Measurements from ENCODE around the gene RAB37. TPM values are rescaled to one million over a fixed set of nuclear protein-coding genes. Genes with fewer than 3 reads are reported as not detected.

The RAB37 gene
- total RNA-seq, 2 donors from 2014 or later = 0.66 to 0.78 TPM

DNA sequence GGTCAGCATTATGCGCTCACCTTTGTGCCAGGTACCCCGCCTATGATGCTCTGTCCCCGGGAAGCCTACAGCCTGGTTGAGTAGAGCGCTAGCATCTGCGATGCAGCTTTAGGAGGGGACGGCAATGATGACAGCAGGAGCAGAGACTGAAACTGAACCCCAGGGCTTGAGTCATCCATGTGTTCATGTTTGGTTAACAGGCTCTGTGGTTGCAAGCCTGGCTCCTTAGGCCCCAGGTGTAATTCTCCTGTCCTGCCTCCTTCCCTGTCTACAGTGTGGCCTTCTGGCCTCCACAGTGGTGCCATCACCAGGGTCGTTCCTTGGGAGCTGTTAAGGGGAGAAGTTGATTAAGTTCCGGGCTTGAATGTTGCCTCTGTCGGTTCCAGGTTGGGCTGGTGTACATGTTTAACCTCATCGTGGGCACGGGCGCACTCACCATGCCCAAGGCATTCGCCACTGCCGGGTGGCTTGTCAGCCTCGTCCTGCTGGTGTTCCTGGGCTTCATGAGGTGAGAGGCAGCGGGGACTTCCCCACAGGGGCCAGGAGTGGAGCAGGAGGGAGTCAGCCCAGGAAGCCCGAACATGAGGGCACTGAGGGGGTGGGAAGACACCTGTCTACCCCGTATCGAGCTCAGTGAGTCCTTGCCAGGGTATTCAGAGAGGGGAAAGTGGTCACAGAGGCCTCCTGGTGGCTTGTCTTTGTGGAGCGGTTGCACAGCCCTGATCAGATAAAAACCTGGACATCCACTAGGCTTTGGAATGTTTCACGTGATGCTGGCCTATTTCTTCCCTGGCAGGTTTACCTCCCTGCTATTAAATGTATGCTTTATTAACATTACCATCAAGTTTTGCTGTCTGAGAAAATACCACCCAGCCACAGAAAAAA lies 48.3 kb downstream of the RAB37 start:
- Histone ChIP-seq H3K4me1 (no peaks in the 10 kb centered on the region), H3K9me3 (no peaks in the 10 kb centered on the region), H3K4me3 (no peak overlapping the region), H3K36me3 (replicated peaks in 1 of 2; ENCODE audit: insufficient read depth in 1 of 2, low read depth in 2 of 2) (peaks cover 0 to 4% of the 10 kb centered on the region in 2 donors), H3K27ac (no peak overlapping the region), H3K27me3 (no peaks in the 10 kb centered on the region)
- ATAC-seq (no peak), DNase-seq (no peak)
- WGBS, 2 donors = 79 to 91% methylated on average over 21 of the region's 21 CpGs
- no peak for TF ChIP-seq CTCF (IDR thresholded peaks at IDR 0.05)
- no peak for TF ChIP-seq POLR2A (IDR thresholded peaks at IDR 0.05)
- intact Hi-C loops (cut with DNase I) = no loop called here

DNA sequence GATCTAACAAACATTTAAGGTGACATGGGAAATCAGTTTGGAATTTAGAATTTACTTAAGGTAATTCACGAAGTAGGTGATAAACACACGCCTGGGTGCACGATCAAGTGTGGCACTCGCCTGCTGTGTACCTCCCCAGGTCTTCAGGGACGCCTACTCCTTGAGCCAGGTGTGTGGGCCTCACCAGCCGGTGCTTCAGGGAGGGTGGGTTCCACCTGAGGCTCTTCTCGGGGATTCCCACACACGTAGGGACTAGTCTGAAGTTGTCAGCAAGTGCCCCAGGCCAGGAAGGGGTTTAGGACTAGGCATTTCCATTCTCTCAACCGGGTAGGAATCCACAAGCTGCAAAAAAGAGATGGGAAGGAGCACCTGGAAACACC lies 48.9 kb downstream of the RAB37 start:
- Histone ChIP-seq H3K4me3 (no peak overlapping the region), H3K27ac (no peak overlapping the region), H3K4me1 (no peaks in the 10 kb centered on the region), H3K9me3 (no peaks in the 10 kb centered on the region), H3K27me3 (no peaks in the 10 kb centered on the region), H3K36me3 (replicated peaks in 1 of 2; ENCODE audit: insufficient read depth in 1 of 2, low read depth in 2 of 2) (peaks cover 0 to 4% of the 10 kb centered on the region in 2 donors)
- ATAC-seq (no peak), DNase-seq (no peak)
- 68 to 75% methylated on average over 8 to 9 of the region's 9 CpGs for WGBS, 2 donors
- TF ChIP-seq CTCF (IDR thresholded peaks at IDR 0.05) = no peak
- TF ChIP-seq POLR2A (IDR thresholded peaks at IDR 0.05) = no peak
- intact Hi-C loops (cut with DNase I) = no loop called here

- no peaks in the 10 kb centered on the region for H3K27me3 ChIP-seq
- H3K36me3 ChIP-seq (replicated peaks in 1 of 2; ENCODE audit: insufficient read depth in 1 of 2, low read depth in 2 of 2) = peaks cover 0 to 4% of the 10 kb centered on the region in 2 donors
- no peak for TF ChIP-seq CTCF (IDR thresholded peaks at IDR 0.05)
- TF ChIP-seq POLR2A (IDR thresholded peaks at IDR 0.05) = no peak
- 72 to 87% methylated on average over 16 of the region's 16 CpGs for WGBS, 2 donors
- DNase-seq (no peak), ATAC-seq (no peak)
- no peak overlapping the region for H3K4me3 ChIP-seq
- no peaks in the 10 kb centered on the region for H3K4me1 ChIP-seq
- no peaks in the 10 kb centered on the region for H3K9me3 ChIP-seq
- intact Hi-C loops (cut with DNase I) = no loop called here
- H3K27ac ChIP-seq = no peak overlapping the region
Measured at GRCh38 chr17:74786431-74787055, 49.5 kb downstream of the RAB37 start.

- WGBS, 2 donors = 75 to 87% methylated on average over 17 to 20 of the region's 21 CpGs
- ATAC-seq (no peak), DNase-seq (no peak)
Measured at GRCh38 chr17:74790161-74791058, 53.4 kb downstream of the RAB37 start.

More at GRCh38 chr17:74790161-74791058, 53.4 kb downstream of the RAB37 start:
- TF ChIP-seq POLR2A (IDR thresholded peaks at IDR 0.05) = no peak
- TF ChIP-seq CTCF (IDR thresholded peaks at IDR 0.05) = no peak
- Histone ChIP-seq H3K27me3 (no peaks in the 10 kb centered on the region), H3K36me3 (replicated peaks in 1 of 2; ENCODE audit: insufficient read depth in 1 of 2, low read depth in 2 of 2) (peaks cover 0 to 10% of the 10 kb centered on the region in 2 donors), H3K9me3 (no peaks in the 10 kb centered on the region), H3K27ac (no peak overlapping the region), H3K4me3 (no peak overlapping the region), H3K4me1 (no peaks in the 10 kb centered on the region)
- intact Hi-C loops (cut with DNase I) = loop anchor here (5.0 kb wide), 1 partner anchor 72 kb away; no protein-coding TSS in a partner anchor

Measured in body of pancreas (tissue), 4 donors.